A549 (cell line): ENCODE data around the gene ASB13. TPM values are rescaled to one million over a fixed set of nuclear protein-coding genes. Genes with fewer than 3 reads are reported as not detected.

ENCODE experiments used
- ATAC-seq, 2 experiments: fragments of 200-7000 bp in 1 of 2; fragments of >200 bp in 1 of 2; cut with Nextera tagmentation in 1 of 2; cut with Tn5 transposase in 1 of 2; 3 replicates each; pipeline versions ENCODE4 v1.8.0 to v1.9.1; 2018 to 2020; ENCODE audit warnings: mild to moderate bottlenecking in 1 of 2, moderate library complexity in 1 of 2
- CTCF ChIA-PET: fragments of 300-600 bp; sonication (Branson Sonifier 250); formaldehyde crosslinking; extraction: SDS; loops from one replicate; lab custom pipeline; 2021; ENCODE audit warnings: antibody characterized with exemption, inconsistent platforms; lab: Yijun Ruan, JAX
- POLR2A ChIA-PET: fragments of 350-600 bp; formaldehyde crosslinking; extraction: SDS; loops from one replicate; lab custom pipeline; 2021; ENCODE audit warnings: antibody characterized with exemption, inconsistent platforms; lab: Yijun Ruan, JAX
- DNase-seq, 2 experiments: peaks; one replicate each; pipeline versions ENCODE4 v3.0.0 to v3.0.0-alpha.2; 2011 to 2016; ENCODE audit warnings: low read depth in 1 of 2, low spot score in 1 of 2
- FAIRE-seq: peaks from 2 replicates; lab custom pipeline; 2011; peaks lifted over from hg19 to GRCh38; lab: Jason Lieb, UNC
- H3K27ac ChIP-seq, 2 experiments: fragments of >200 bp; sonication (Bioruptor Twin); formaldehyde crosslinking; 3 replicates each; pipeline ENCODE4 v1.5.1; 2016 to 2017
- H3K4me1 ChIP-seq: fragments of >200 bp; sonication (Bioruptor Twin); formaldehyde crosslinking; 3 replicates; pipeline ENCODE4 v1.6.1; 2016
- H3K4me2 ChIP-seq: fragments of >200 bp; sonication (Bioruptor Twin); formaldehyde crosslinking; 3 replicates; pipeline ENCODE4 v1.6.1; 2016
- H3K4me3 ChIP-seq: fragments of >200 bp; sonication (Bioruptor Twin); formaldehyde crosslinking; 3 replicates; pipeline ENCODE4 v1.5.1; 2016
- H3K9me3 ChIP-seq: fragments of >200 bp; sonication (Bioruptor Twin); formaldehyde crosslinking; 3 replicates; pipeline ENCODE4 v1.6.1; 2016
- ATOH8 ChIP-seq: fragments of 250-450 bp; sonication (Bioruptor Pico); IDR thresholded peaks from 2 replicates; pipeline ENCODE4 v1.5.0; 2020; ENCODE audit warnings: low read depth, mild to moderate bottlenecking, moderate library complexity
- EHF ChIP-seq: fragments of 250-450 bp; sonication (Bioruptor Pico); IDR thresholded peaks from 2 replicates; pipeline ENCODE4 v1.5.0; 2020; ENCODE audit warnings: mild to moderate bottlenecking
- ELK1 ChIP-seq: fragments of 150-350 bp; IDR thresholded peaks from 2 replicates; pipeline ENCODE4 v1.6.1; 2014; ENCODE audit warnings: low read depth, mild to moderate bottlenecking, low read length
- EP300 ChIP-seq, 2 experiments: fragments of >200 bp; sonication (Bioruptor Twin); formaldehyde crosslinking; IDR thresholded peaks; 2 replicates in 1 of 2; 3 replicates in 1 of 2; pipeline ENCODE4 v1.6.1; 2016 to 2017
- ESRRA ChIP-seq: fragments of 150-350 bp; IDR thresholded peaks from 2 replicates; pipeline ENCODE4 v1.6.1; 2014; ENCODE audit warnings: mild to moderate bottlenecking, low read length, borderline replicate concordance
- FOSB ChIP-seq: fragments of 250-450 bp; sonication (Bioruptor Pico); IDR thresholded peaks from 2 replicates; pipeline ENCODE4 v1.5.0; 2020; ENCODE audit warnings: mild to moderate bottlenecking, moderate library complexity
- GATA3 ChIP-seq: IDR thresholded peaks from 2 replicates; pipeline ENCODE4 v1.6.1; 2012; ENCODE audit warnings: borderline replicate concordance
- HDAC2 ChIP-seq: fragments of 200-600 bp; sonication (generic); IDR thresholded peaks from 2 replicates; pipeline ENCODE4 v1.6.1; 2016
- HEYL ChIP-seq: fragments of 250-450 bp; sonication (Bioruptor Pico); IDR thresholded peaks from 2 replicates; pipeline ENCODE4 v1.8.0; 2021; ENCODE audit warnings: mild to moderate bottlenecking, moderate library complexity
- HMGXB4 ChIP-seq: fragments of 250-450 bp; sonication (Bioruptor Pico); IDR thresholded peaks from 2 replicates; pipeline ENCODE4 v1.5.0; 2021; ENCODE audit warnings: mild to moderate bottlenecking, moderate library complexity, borderline replicate concordance
- HOXA7 ChIP-seq: fragments of 250-450 bp; sonication (Bioruptor Pico); IDR thresholded peaks from 2 replicates; pipeline ENCODE4 v1.5.0; 2020; ENCODE audit warnings: mild to moderate bottlenecking, moderate library complexity
- HOXB5 ChIP-seq: fragments of 250-450 bp; sonication (Bioruptor Pico); IDR thresholded peaks from 2 replicates; pipeline ENCODE4 v1.5.0; 2020; ENCODE audit warnings: mild to moderate bottlenecking, moderate library complexity
- JUN ChIP-seq, 2 experiments: fragments of >200 bp; sonication (Bioruptor Twin); formaldehyde crosslinking; IDR thresholded peaks; 2 replicates in 1 of 2; 3 replicates in 1 of 2; pipeline ENCODE4 v1.6.1; 2016 to 2017
- KDM1A ChIP-seq: fragments of 200-600 bp; sonication (generic); IDR thresholded peaks from 2 replicates; pipeline ENCODE4 v1.6.1; 2016; ENCODE audit warnings: low read depth, mild to moderate bottlenecking
- MAX ChIP-seq: IDR thresholded peaks from 2 replicates; pipeline ENCODE4 v1.6.1; 2012
- NFE2L2 ChIP-seq: fragments of 150-350 bp; conservative IDR thresholded peaks from 2 replicates; pipeline ENCODE4 v1.6.1; 2014; ENCODE audit warnings: low read length
- POLR2A ChIP-seq: IDR thresholded peaks from 2 replicates; pipeline ENCODE4 v1.6.1; 2012; ENCODE audit warnings: mild to moderate bottlenecking, low read length
- RNF2 ChIP-seq: fragments of 200-600 bp; sonication (generic); IDR thresholded peaks from 2 replicates; pipeline ENCODE4 v1.6.1; 2016; ENCODE audit warnings: low read depth, mild to moderate bottlenecking, antibody characterized with exemption, moderate library complexity, borderline replicate concordance
- TFCP2L1 ChIP-seq: fragments of 250-450 bp; sonication (Bioruptor Pico); IDR thresholded peaks from 2 replicates; pipeline ENCODE4 v1.5.0; 2021; ENCODE audit warnings: mild to moderate bottlenecking
- TP53 ChIP-seq: fragments of 250-450 bp; sonication (Bioruptor Pico); IDR thresholded peaks from 2 replicates; pipeline ENCODE4 v1.5.0; 2021; ENCODE audit warnings: mild to moderate bottlenecking, moderate library complexity
- ZSCAN20 ChIP-seq: fragments of 250-450 bp; sonication (Bioruptor Pico); IDR thresholded peaks from 2 replicates; pipeline ENCODE4 v1.8.0; 2022; ENCODE audit warnings: mild to moderate bottlenecking, moderate library complexity
- WGBS: methylation state at CpG from one replicate; pipeline ENCODE4 v1.1.6; 2017; ENCODE audit errors: missing lambda C conversion rate; 5-methylcytosine and 5-hydroxymethylcytosine counted together
- polyA plus RNA-seq, 4 experiments: library from polyadenylated mRNA; depleted of rRNA in 3 of 4; stranded (reverse); fragments of >200 nt; fragmentation: RNase III in 1 of 4; extraction: RNeasy Plus Mini Kit Qiagen cat#74134 plus additional on column Dnase treatment in 1 of 4; gene quantifications; 2 replicates in 3 of 4; 3 replicates in 1 of 4; pipeline ENCODE4 v1.2.3, GENCODE V29; 2011 to 2017
- TF ChIP-seq, protein P1 (sequence below): fragments of >200 bp; sonication (Bioruptor Twin); formaldehyde crosslinking; IDR thresholded peaks from 3 replicates; pipeline ENCODE4 v1.6.1; 2016
- TF ChIP-seq, protein P2 (sequence below): IDR thresholded peaks from 2 replicates; pipeline ENCODE4 v1.6.1; 2012
- TF ChIP-seq, protein P3 (sequence below): fragments of >200 bp; sonication (Bioruptor Twin); formaldehyde crosslinking; IDR thresholded peaks from 3 replicates; pipeline ENCODE4 v1.5.1; 2016

The ASB13 gene
- polyA plus RNA-seq, 2 of the 4 experiments (the other 2 are of a cell fraction): 10.9 to 12.9 TPM

DNA sequence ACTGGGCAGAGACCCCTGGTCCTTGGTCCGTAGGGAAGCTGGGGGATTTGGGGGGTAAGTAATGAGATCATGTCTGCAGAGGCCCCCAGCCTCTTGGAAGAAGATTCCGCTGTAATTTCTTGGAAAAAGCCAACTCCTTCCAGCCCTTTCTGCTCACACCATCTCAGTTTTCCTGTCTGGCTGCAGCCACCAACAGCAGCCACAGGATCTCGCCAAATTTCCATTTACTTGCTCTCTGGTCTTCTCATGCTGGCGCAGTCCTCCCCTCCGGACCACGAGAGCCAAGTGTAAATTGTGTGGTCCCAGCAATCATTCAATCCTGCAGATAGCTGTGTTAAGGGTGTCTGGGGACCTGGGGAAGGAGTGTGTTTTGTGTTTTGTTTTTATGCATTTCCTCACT, 49.6 kb downstream of the ASB13 start:
- 86% methylated on average over 6 of the region's 6 CpGs for WGBS
- FAIRE-seq (no peak), DNase-seq (no peak), ATAC-seq (no peak)
- ChIA-PET CTCF (interaction anchor here (1.1 to 15.5 kb wide), 4 partner anchors 13 to 182 kb away, joined by 3 to 432 read pairs (median 4); no protein-coding TSS in a partner anchor), POLR2A (no interaction called here)
- Histone ChIP-seq H3K4me2 (no peak overlapping the region), H3K4me1 (peaks cover 45% of the 10 kb centered on the region), H3K27ac (peak overlapping the region in 1 of 2 experiments; percentile 91; a peak in 4 of 6 replicates), H3K4me3 (no peak overlapping the region), H3K9me3 (no peaks in the 10 kb centered on the region)
- no peak for TF ChIP-seq KDM1A
- TF ChIP-seq, protein P1, sequence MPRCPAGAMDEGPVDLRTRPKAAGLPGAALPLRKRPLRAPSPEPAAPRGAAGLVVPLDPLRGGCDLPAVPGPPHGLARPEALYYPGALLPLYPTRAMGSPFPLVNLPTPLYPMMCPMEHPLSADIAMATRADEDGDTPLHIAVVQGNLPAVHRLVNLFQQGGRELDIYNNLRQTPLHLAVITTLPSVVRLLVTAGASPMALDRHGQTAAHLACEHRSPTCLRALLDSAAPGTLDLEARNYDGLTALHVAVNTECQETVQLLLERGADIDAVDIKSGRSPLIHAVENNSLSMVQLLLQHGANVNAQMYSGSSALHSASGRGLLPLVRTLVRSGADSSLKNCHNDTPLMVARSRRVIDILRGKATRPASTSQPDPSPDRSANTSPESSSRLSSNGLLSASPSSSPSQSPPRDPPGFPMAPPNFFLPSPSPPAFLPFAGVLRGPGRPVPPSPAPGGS: no peak
- TF ChIP-seq HDAC2: no peak
- TF ChIP-seq TFCP2L1: no peak
- no peak for TF ChIP-seq ATOH8 (CRISPR knock-in tag)
- no peak for TF ChIP-seq FOSB (CRISPR knock-in tag)
- TF ChIP-seq ESRRA: no peak
- TF ChIP-seq ZSCAN20 (CRISPR knock-in tag): no peak
- no peak for TF ChIP-seq POLR2A
- no peak for TF ChIP-seq HEYL (CRISPR knock-in tag)
- TF ChIP-seq, protein P2, sequence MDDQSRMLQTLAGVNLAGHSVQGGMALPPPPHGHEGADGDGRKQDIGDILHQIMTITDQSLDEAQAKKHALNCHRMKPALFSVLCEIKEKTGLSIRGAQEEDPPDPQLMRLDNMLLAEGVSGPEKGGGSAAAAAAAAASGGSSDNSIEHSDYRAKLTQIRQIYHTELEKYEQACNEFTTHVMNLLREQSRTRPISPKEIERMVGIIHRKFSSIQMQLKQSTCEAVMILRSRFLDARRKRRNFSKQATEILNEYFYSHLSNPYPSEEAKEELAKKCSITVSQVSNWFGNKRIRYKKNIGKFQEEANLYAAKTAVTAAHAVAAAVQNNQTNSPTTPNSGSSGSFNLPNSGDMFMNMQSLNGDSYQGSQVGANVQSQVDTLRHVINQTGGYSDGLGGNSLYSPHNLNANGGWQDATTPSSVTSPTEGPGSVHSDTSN: no peak
- no peak for TF ChIP-seq HMGXB4 (CRISPR knock-in tag)
- TF ChIP-seq EP300 (IDR thresholded peaks at IDR 0.05): no peak
- no peak for TF ChIP-seq NFE2L2
- TF ChIP-seq, all 56 proteins: peak for 0

DNA sequence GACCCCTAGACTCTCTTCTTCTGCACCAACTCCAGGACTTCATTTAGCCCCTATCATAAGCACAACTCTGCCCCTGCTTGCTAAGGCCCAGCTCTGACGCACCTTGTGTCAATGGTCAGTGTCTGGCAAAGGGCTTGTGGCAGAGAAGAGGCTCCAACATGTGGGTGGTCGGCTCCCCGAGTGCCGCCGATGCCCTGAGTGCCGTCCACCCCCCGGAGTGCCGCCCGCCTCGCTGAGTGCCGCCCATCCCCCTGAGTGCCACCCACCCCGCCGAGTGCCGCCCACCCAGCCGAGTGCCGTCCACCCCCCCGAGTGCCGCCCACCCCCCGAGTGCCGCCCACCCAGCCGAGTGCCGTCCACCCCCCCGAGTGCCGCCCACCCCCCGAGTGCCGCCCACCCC, 50.3 kb downstream of the ASB13 start:
- ATAC-seq (no peak), DNase-seq (no peak), FAIRE-seq (no peak)
- no peak for TF ChIP-seq TFCP2L1
- TF ChIP-seq ELK1: no peak
- no peak for TF ChIP-seq HOXA7 (CRISPR knock-in tag)
- TF ChIP-seq HMGXB4 (CRISPR knock-in tag): no peak
- TF ChIP-seq GATA3: no peak
- no peak for TF ChIP-seq HOXB5 (CRISPR knock-in tag)
- TF ChIP-seq TP53: no peak
- no peak for TF ChIP-seq EHF (CRISPR knock-in tag)
- no peak for TF ChIP-seq JUN (IDR thresholded peaks at IDR 0.05)
- TF ChIP-seq RNF2: no peak
- no peak for TF ChIP-seq ZSCAN20 (CRISPR knock-in tag)
- TF ChIP-seq, protein P3, sequence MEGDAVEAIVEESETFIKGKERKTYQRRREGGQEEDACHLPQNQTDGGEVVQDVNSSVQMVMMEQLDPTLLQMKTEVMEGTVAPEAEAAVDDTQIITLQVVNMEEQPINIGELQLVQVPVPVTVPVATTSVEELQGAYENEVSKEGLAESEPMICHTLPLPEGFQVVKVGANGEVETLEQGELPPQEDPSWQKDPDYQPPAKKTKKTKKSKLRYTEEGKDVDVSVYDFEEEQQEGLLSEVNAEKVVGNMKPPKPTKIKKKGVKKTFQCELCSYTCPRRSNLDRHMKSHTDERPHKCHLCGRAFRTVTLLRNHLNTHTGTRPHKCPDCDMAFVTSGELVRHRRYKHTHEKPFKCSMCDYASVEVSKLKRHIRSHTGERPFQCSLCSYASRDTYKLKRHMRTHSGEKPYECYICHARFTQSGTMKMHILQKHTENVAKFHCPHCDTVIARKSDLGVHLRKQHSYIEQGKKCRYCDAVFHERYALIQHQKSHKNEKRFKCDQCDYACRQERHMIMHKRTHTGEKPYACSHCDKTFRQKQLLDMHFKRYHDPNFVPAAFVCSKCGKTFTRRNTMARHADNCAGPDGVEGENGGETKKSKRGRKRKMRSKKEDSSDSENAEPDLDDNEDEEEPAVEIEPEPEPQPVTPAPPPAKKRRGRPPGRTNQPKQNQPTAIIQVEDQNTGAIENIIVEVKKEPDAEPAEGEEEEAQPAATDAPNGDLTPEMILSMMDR: no peak
- TF ChIP-seq KDM1A: no peak
- no peak for TF ChIP-seq MAX
- H3K4me2 ChIP-seq: peak overlapping the region; percentile 48; the same call in 2 of the 3 replicates
- H3K27ac ChIP-seq: peak overlapping the region; percentile 57 to 91
- no peak overlapping the region for H3K4me3 ChIP-seq
- peaks cover 53% of the 10 kb centered on the region for H3K4me1 ChIP-seq
- WGBS: 82% methylated on average over 6 of the region's 26 CpGs
- no peaks in the 10 kb centered on the region for H3K9me3 ChIP-seq
- ChIA-PET CTCF (interaction anchor here (0.9 to 15.5 kb wide), 10 partner anchors 13 to 800 kb away, joined by 3 to 432 read pairs (median 3); no protein-coding TSS in a partner anchor), POLR2A (no interaction called here)
